Stomach (tissue), 9 donors: ENCODE results near the gene OR9A2. TPM values are rescaled to one million over a fixed set of nuclear protein-coding genes. Genes with fewer than 3 reads are reported as not detected.

Source experiments
- DNase-seq, 2 donors: peaks; one replicate each; pipeline versions ENCODE4 v3.0.0 to v3.0.0-alpha.2; 2013 to 2019
- H3K27ac ChIP-seq, 5 donors: fragments of 200-600 bp in 4 of 5; sonication (generic) in 4 of 5; one replicate each; pipeline ENCODE4 v1.5.1; 2013 to 2019; ENCODE audit warnings: mild to moderate bottlenecking in 1 of 5, moderate library complexity in 1 of 5
- H3K27me3 ChIP-seq, 3 donors: fragments of 200-600 bp; sonication (generic); one replicate each; pipeline ENCODE4 v1.5.1; 2017 to 2019; ENCODE audit warnings: mixed run types in 1 of 3
- H3K36me3 ChIP-seq, 4 donors: fragments of 200-600 bp; sonication (generic); 1 replicate in 3 of 4; 2 replicates in 1 of 4; pipeline ENCODE4 v1.5.1; 2016 to 2019
- H3K4me1 ChIP-seq, 4 donors: fragments of 200-600 bp; sonication (generic); one replicate each; pipeline ENCODE4 v1.5.1; 2016 to 2019
- H3K4me3 ChIP-seq, 4 donors: fragments of 200-600 bp; sonication (generic) in 3 of 4; one replicate each; pipeline ENCODE4 v1.5.1; 2016 to 2019; ENCODE audit warnings: mild to moderate bottlenecking in 1 of 4
- H3K9me3 ChIP-seq, 4 donors: fragments of 200-600 bp; sonication (generic); one replicate each; pipeline ENCODE4 v1.5.1; 2016 to 2019
- EP300 ChIP-seq: sonication (generic); formaldehyde crosslinking; IDR thresholded peaks from one replicate; pipeline ENCODE4 v1.6.1; 2017; ENCODE audit warnings: antibody characterized with exemption
- POLR2A ChIP-seq, 4 donors: fragments of 450-650 bp; IDR thresholded peaks; one replicate each; pipeline ENCODE4 v1.6.1; 2016; ENCODE audit warnings: antibody characterized with exemption in 4 of 4, control low read depth in 2 of 4, mild to moderate bottlenecking in 1 of 4, moderate library complexity in 1 of 4
- POLR2AphosphoS5 ChIP-seq, 3 donors: sonication (generic); formaldehyde crosslinking; IDR thresholded peaks; one replicate each; pipeline ENCODE4 v1.6.1; 2016; ENCODE audit warnings: antibody characterized with exemption in 3 of 3
- WGBS, 5 donors: extraction: QIAGEN DNeasy Blood & Tissue Kit in 3 of 5; methylation state at CpG; one replicate each; pipeline versions ENCODE4 v1.1.5 to v1.1.7; 2013 to 2018; 5-methylcytosine and 5-hydroxymethylcytosine counted together
- intact Hi-C: fragments of 100-400 bp; cut with DNase I; formaldehyde crosslinking; loops from one replicate; pipeline ENCODE4 v1.15.1; 2023; ENCODE audit warnings: low total_unique reads
- polyA plus RNA-seq, 3 donors: library from polyadenylated mRNA; stranded (reverse); fragments of 200-250 nt; gene quantifications; one replicate each; pipeline ENCODE4 v1.2.3, GENCODE V29; 2013
- total RNA-seq, 5 donors: library from RNA; depleted of rRNA; stranded (reverse); fragments of >200 nt; gene quantifications; one replicate each; pipeline versions ENCODE4 v1.1.0 to v1.2.3, GENCODE V29; 2014 to 2016
- TF ChIP-seq, protein P1 (sequence below), 7 experiments: fragments of 450-650 bp in 4 of 7; fragments of 200-600 bp in 3 of 7; sonication (generic) in 3 of 7; IDR thresholded peaks; one replicate each; pipeline ENCODE4 v1.5.1; 2016 to 2019; ENCODE audit warnings: antibody characterized with exemption in 7 of 7, control low read depth in 2 of 7, mild to moderate bottlenecking in 1 of 7
- donor health status: healthy with polysubstance abuse.
- donor health status: Bipolar disorder and iron deficiency.
- donor health status: healthy.

Gene OR9A2
- total and polyA plus RNA-seq, 8 donors = not detected

DNA sequence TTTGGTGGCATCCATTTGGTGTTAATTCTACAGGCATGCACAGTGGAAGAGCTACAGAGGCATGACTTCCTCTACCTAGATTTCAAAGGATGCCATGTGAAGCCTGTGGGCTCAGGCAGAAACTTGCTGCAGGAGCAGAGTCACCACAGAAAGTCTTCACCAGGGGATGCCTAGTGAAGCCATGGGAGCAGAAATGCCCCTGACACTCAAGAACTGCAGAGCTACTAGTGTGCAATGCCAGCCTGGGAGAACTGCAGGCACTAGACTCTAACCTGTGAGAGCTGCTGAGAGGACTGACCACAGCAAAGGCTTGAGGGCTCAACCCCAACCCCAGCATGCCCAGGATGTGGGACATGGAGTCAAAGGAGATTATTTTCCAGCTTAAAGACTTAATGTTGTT, 3.9 kb downstream of the OR9A2 start:
- no peak overlapping the region for H3K27ac ChIP-seq
- H3K4me1 ChIP-seq = no peaks in the 10 kb centered on the region
- no peaks in the 10 kb centered on the region for H3K36me3 ChIP-seq
- no peaks in the 10 kb centered on the region for H3K9me3 ChIP-seq
- intact Hi-C loops = no loop called here
- H3K27me3 ChIP-seq = no peaks in the 10 kb centered on the region
- TF ChIP-seq POLR2A (IDR thresholded peaks at IDR 0.05) (no peak), EP300 (no peak), POLR2AphosphoS5 (IDR thresholded peaks at IDR 0.05) (no peak)
- TF ChIP-seq, protein P1, sequence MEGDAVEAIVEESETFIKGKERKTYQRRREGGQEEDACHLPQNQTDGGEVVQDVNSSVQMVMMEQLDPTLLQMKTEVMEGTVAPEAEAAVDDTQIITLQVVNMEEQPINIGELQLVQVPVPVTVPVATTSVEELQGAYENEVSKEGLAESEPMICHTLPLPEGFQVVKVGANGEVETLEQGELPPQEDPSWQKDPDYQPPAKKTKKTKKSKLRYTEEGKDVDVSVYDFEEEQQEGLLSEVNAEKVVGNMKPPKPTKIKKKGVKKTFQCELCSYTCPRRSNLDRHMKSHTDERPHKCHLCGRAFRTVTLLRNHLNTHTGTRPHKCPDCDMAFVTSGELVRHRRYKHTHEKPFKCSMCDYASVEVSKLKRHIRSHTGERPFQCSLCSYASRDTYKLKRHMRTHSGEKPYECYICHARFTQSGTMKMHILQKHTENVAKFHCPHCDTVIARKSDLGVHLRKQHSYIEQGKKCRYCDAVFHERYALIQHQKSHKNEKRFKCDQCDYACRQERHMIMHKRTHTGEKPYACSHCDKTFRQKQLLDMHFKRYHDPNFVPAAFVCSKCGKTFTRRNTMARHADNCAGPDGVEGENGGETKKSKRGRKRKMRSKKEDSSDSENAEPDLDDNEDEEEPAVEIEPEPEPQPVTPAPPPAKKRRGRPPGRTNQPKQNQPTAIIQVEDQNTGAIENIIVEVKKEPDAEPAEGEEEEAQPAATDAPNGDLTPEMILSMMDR (IDR thresholded peaks at IDR 0.05) = no peak
- DNase-seq = no peak
- H3K4me3 ChIP-seq = no peak overlapping the region

DNA sequence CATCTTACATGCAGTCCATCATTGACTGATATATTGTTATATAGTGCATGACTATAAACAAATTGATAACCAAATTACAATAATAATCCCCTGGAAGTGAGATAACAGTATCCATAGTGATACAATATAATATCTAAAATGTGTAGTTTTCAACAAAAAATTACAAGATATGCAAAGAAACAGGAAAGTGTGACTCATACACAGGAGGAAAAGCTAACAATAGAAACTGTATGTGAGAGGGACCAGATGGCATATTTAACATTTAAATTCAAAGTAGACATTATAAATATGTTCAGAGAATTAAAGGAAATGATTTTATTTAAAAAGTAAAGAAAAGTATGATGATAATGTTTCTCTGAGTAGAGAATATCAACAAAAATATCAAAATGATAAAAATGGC, 8.0 kb downstream of the OR9A2 start:
- no peak for DNase-seq
- no peak for TF ChIP-seq POLR2A (IDR thresholded peaks at IDR 0.05)
- TF ChIP-seq EP300 = no peak
- TF ChIP-seq, protein P1 (IDR thresholded peaks at IDR 0.05) = no peak
- no peak for TF ChIP-seq POLR2AphosphoS5 (IDR thresholded peaks at IDR 0.05)
- no peak overlapping the region for H3K4me3 ChIP-seq
- H3K4me1 ChIP-seq = peaks cover 0 to 4% (median 0%) of the 10 kb centered on the region in 4 donors
- no peak overlapping the region for H3K27ac ChIP-seq
- no peaks in the 10 kb centered on the region for H3K9me3 ChIP-seq
- H3K27me3 ChIP-seq = no peaks in the 10 kb centered on the region
- intact Hi-C loops = no loop called here
- H3K36me3 ChIP-seq = no peaks in the 10 kb centered on the region

DNA sequence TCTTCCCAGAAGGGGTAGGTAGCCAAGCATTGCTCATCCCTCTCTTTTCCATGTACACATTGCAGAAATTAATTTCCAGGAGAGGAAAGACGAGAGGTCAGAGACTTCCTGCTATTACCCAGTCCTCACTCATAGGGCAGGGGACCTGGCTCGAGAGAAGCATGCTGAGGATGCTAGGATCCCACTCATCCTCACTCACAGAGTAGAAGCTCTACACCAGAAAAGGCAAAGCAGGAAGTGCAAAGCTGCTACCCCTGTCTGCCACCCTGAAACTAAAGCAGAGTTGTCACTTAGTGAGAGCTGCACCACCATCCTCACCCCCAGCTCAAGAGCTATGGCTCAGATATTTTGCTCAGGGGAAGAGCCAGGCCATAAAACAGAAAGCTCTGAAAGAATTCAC, 9.9 kb downstream of the OR9A2 start:
- WGBS, 5 donors = 67 to 82% (median 72%) methylated on average over 2 of the region's 2 CpGs
- H3K27ac ChIP-seq = no peak overlapping the region
- H3K9me3 ChIP-seq = no peaks in the 10 kb centered on the region
- intact Hi-C loops = no loop called here
- H3K36me3 ChIP-seq = no peaks in the 10 kb centered on the region
- no peak overlapping the region for H3K4me3 ChIP-seq
- H3K4me1 ChIP-seq = peaks cover 0 to 12% (median 0%) of the 10 kb centered on the region in 4 donors
- TF ChIP-seq POLR2AphosphoS5 (IDR thresholded peaks at IDR 0.05) (no peak), POLR2A (IDR thresholded peaks at IDR 0.05) (no peak), EP300 (no peak)
- TF ChIP-seq, protein P1 (IDR thresholded peaks at IDR 0.05) = no peak
- H3K27me3 ChIP-seq = no peaks in the 10 kb centered on the region
- DNase-seq = no peak

DNA sequence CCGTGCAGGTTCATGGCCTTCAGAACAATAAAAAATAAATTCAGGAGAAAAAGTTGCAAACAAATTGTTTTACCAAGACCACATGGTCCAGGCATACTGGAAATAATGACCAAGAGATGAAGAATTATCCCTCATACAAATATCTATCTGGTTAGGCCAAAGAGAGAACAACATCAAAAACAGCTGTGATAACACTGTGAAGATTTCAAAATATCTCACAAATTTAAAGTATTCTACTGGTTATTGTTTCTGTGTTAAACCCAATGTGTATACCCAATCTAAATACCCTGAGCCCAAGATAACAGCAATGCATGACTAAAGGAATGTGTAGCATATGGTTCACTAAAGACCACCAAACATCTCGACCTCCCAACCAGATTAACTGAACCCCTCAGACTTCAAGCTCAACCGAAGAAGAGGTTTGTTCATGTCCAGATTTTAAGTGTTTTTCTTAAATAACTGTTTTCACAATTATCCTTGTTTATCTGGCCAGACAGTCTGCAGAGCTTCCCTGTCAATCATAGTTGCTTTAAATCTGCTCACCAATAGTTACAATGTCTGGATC, 10.9 kb downstream of the OR9A2 start:
- H3K4me3 ChIP-seq = no peak overlapping the region
- H3K27me3 ChIP-seq = no peaks in the 10 kb centered on the region
- H3K27ac ChIP-seq = no peak overlapping the region
- no peaks in the 10 kb centered on the region for H3K9me3 ChIP-seq
- no peaks in the 10 kb centered on the region for H3K36me3 ChIP-seq
- intact Hi-C loops = no loop called here
- TF ChIP-seq, protein P1 (IDR thresholded peaks at IDR 0.05) = no peak
- TF ChIP-seq EP300 (no peak), POLR2AphosphoS5 (IDR thresholded peaks at IDR 0.05) (no peak), POLR2A (IDR thresholded peaks at IDR 0.05) (no peak)
- no peak for DNase-seq
- WGBS, 5 donors = 71 to 81% (median 73%) methylated on average over 3 of the region's 3 CpGs
- peaks cover 0 to 12% (median 0%) of the 10 kb centered on the region in 4 donors for H3K4me1 ChIP-seq
